ENCODE data around the gene NT5C3A.

DNA sequence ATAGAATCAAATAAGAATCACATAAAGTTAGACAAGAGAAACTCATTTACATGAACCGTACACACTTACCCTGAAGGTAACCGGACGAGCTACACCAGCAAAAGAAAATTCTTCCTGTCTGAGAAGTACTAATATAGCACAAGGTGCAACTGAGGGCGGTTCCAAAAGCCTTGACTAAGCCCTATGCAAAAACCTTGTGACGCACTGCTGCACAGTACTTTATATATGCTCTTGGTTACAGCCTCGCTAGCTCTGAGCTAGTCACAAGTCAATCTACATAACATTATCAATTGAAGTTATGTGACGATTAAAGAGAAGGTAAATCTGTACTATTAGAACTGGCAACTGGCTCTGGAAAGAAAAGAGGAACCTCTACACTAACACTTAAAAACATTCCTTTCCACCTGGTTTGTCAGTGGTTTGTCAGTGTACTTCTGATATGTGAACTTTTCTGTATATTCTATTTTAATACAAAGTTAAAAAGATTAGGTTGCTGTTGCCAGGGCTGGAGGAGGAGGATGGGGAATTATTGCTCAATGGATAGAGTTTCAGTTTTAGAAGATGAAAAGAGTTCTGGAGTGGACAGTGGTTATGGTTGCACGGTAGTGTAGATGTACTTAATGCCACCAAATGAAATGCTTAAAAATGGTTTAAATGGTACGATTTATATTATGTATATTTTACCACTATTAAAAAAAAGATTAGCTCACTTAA is 21.6 kb downstream of the NT5C3A start:
- no peak for TF ChIP-seq ZNF677 (tag by site-specific recombination; IDR thresholded peaks at IDR 0.05)
- no peak for TF ChIP-seq ZNF274 (IDR thresholded peaks at IDR 0.05; ENCODE audit: low read length)
- TF ChIP-seq ZNF274 (tag by site-specific recombination; IDR thresholded peaks at IDR 0.05; ENCODE audit: borderline replicate concordance): no peak
- TF ChIP-seq, protein P1, sequence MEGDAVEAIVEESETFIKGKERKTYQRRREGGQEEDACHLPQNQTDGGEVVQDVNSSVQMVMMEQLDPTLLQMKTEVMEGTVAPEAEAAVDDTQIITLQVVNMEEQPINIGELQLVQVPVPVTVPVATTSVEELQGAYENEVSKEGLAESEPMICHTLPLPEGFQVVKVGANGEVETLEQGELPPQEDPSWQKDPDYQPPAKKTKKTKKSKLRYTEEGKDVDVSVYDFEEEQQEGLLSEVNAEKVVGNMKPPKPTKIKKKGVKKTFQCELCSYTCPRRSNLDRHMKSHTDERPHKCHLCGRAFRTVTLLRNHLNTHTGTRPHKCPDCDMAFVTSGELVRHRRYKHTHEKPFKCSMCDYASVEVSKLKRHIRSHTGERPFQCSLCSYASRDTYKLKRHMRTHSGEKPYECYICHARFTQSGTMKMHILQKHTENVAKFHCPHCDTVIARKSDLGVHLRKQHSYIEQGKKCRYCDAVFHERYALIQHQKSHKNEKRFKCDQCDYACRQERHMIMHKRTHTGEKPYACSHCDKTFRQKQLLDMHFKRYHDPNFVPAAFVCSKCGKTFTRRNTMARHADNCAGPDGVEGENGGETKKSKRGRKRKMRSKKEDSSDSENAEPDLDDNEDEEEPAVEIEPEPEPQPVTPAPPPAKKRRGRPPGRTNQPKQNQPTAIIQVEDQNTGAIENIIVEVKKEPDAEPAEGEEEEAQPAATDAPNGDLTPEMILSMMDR (tag by site-specific recombination; IDR thresholded peaks at IDR 0.05): no peak
- no peak for TF ChIP-seq MEIS1 (CRISPR knock-in tag; IDR thresholded peaks at IDR 0.05; ENCODE audit: borderline replicate concordance)
- no peak for TF ChIP-seq HOXA7 (CRISPR knock-in tag; IDR thresholded peaks at IDR 0.05; ENCODE audit: borderline replicate concordance)
- TF ChIP-seq ZNF76 (tag by site-specific recombination; IDR thresholded peaks at IDR 0.05; ENCODE audit: borderline replicate concordance, low read depth): no peak

All from HEK293 (cell line).